Activated CD4-positive, alpha-beta T cell treated with anti-CD3 and anti-CD28 coated beads for 36 hours (primary cell): Measurements from ENCODE around the gene ITGA3. TPM values are rescaled to one million over a fixed set of nuclear protein-coding genes. Genes with fewer than 3 reads are reported as not detected.
"Not testable (repeated sequence)": the region's sequence is repeated elsewhere in the genome, so short reads cannot be mapped to it uniquely, and the experiment has no call there.

ENCODE experiments used
- ATAC-seq: fragments of 200-7000 bp; cut with Tn5 transposase; one replicate; pipeline ENCODE4 v1.10.0; 2021; ENCODE audit warnings: mild to moderate bottlenecking, moderate library complexity
- CTCF ChIA-PET: fragments of 350-600 bp; sonication (Branson Sonifier 250); formaldehyde crosslinking; loops from one replicate; lab custom pipeline; 2021; ENCODE audit warnings: antibody characterized with exemption; lab: Charles Lee
- POLR2A ChIA-PET: fragments of 350-600 bp; sonication (Branson Sonifier 250); formaldehyde crosslinking; loops from one replicate; lab custom pipeline; 2021; ENCODE audit warnings: antibody characterized with exemption, inconsistent platforms; lab: Charles Lee
- DNase-seq: peaks from one replicate; pipeline ENCODE4 v3.0.0-alpha.2; 2020
- H3K27ac Mint-ChIP-seq: one replicate; pipeline ENCODE4 v1.8.0; 2021; ENCODE audit warnings: mixed read lengths
- H3K27me3 Mint-ChIP-seq: one replicate; pipeline ENCODE4 v1.8.0; 2021; ENCODE audit warnings: mixed read lengths
- H3K36me3 Mint-ChIP-seq: one replicate; pipeline ENCODE4 v1.8.0; 2021; ENCODE audit warnings: low read depth, mixed read lengths
- H3K4me1 Mint-ChIP-seq: one replicate; pipeline ENCODE4 v1.8.0; 2021; ENCODE audit warnings: mixed read lengths
- H3K4me3 Mint-ChIP-seq: one replicate; pipeline ENCODE4 v1.8.0; 2021; ENCODE audit warnings: mild to moderate bottlenecking, moderate library complexity, mixed read lengths
- H3K9me3 Mint-ChIP-seq: one replicate; pipeline ENCODE4 v1.8.0; 2021; ENCODE audit warnings: low read depth, mixed read lengths
- intact Hi-C, 2 experiments: fragments of 100-400 bp; cut with DNase I in 1 of 2; cut with micrococcal nuclease in 1 of 2; formaldehyde crosslinking; loops; one replicate each; pipeline versions ENCODE4 v1.14.2 to v1.15.1; 2022 to 2024; cut with DNase I, micrococcal nuclease
- total RNA-seq, 2 experiments: library from RNA; stranded (reverse); gene quantifications; one replicate each; pipeline ENCODE4 v1.2.3, GENCODE V29; 2021

Gene ITGA3
- total RNA-seq, 2 experiments from 2014 or later: 6.8 to 7.8 TPM

DNA sequence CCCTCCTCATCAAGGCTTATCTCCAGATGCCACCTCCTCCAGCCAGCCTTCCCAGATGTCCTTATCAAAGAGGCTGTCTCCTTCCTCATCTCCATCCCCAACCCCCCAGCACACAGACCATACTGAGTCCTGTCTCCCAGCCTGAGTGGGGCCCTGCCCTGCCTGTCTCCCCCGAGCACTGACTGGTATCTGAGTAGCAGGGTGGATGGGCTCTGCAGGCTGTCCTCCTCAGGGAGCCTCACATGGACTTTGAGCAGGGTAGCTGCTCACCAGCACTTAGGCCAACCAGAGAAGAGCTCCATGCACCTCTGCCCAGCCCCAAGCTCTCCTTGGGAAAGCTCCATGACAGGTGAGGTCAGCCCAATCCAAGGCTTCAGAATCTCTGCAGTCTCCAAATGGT is 20.0 kb upstream of the ITGA3 start:
- Mint-ChIP-seq H3K4me1 (no peaks in the 10 kb centered on the region), H3K27ac (no peak overlapping the region), H3K27me3 (peaks cover 3% of the 10 kb centered on the region), H3K4me3 (no peak overlapping the region), H3K36me3 (no peaks in the 10 kb centered on the region), H3K9me3 (no peaks in the 10 kb centered on the region)
- intact Hi-C loops: no loop called here
- no peak for DNase-seq
- CTCF ChIA-PET: interaction anchor here (1.0 to 1.8 kb wide), 3 partner anchors 39 to 58 kb away, joined by 3 to 5 read pairs (median 5); no protein-coding TSS in a partner anchor
- POLR2A ChIA-PET: no interaction called here
- ATAC-seq: no peak

DNA sequence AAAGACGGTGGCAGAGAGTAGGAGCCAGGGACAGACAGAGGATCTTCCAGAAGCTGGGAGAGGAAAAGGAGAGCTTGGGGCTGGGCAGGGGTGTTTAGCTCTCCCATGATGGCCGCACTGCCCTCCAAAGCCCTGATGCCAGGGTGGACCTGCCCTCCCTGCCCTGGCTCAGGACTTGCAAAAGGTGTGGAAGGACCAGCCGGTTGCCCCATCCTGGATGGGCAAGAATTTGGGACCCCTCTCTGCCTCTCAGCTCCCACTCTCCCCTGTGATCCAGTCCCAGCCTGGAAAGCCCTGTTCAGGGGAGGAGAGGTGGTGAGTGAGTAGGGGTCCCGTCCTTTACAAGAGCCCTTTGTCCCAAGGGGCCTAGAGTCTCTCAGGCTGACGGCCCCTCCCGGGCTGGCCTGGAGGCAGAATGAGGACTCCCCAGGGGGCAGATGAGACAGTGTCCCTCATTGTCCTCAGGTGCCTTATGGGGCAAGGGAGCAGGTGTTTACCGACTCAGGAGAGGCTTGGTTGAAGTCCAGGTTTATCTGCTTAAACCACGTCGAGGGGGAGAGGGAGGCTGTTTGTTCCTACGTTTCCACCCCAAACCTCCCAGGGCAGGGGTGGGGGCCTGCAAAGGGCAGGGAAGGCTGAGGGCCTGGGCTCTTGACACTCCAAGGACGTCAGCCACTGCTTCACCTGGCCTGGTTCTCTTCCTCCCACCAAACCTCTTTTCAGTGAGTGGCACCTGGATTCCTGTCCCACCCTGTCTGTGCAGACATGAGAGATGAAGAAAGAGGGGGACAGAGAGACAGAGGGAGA is 19.3 kb upstream of the ITGA3 start:
- Mint-ChIP-seq H3K27me3 (peaks cover 1% of the 10 kb centered on the region), H3K27ac (no peak overlapping the region), H3K9me3 (no peaks in the 10 kb centered on the region), H3K4me3 (no peak overlapping the region), H3K4me1 (no peaks in the 10 kb centered on the region), H3K36me3 (no peaks in the 10 kb centered on the region)
- no peak for DNase-seq
- POLR2A ChIA-PET: no interaction called here
- CTCF ChIA-PET: interaction anchor here (1.5 to 1.8 kb wide), 2 partner anchors 40 to 51 kb away, joined by 5 read pairs; no protein-coding TSS in a partner anchor
- ATAC-seq: no peak
- intact Hi-C loops: no loop called here

DNA sequence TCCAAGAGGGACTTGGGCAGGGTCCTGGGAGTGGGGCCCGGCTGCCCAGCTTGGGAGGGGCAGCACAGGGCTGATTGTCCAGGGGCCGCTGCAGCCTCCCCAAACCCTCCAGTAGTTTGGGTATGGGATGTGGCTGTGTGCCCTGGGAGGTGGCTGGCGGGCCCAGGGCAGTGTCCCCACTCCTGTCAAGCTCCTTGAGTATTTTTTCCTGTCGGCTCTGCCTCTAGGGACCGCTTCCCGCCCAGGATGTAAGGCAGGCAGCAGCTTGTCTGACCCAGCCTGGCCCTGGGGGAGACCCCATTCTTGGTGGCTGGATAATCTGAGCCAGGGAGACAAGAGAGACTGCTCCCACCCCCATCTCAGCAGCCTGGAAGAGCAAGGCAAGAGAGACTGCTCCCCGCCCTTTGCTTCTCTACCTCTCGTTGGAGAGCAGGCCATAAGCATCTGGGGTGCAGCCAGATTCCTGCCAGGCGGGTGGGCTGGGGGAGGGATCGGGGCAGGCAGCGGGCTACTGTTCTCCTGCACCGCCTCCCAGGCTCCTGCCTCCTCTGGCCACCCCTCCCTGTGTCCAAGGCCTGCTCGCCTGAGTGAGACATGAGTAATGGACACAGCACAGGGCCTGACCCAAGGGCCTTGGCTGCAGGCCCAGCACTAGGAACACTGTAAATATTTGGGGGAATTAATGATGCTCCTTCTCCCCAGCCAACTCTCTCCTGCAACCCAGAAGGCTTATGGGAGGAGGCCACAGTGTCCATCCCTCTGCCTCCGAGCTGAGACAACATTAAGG is 18.4 kb upstream of the ITGA3 start:
- intact Hi-C loops: no loop called here
- DNase-seq: no peak
- Mint-ChIP-seq H3K4me1 (no peaks in the 10 kb centered on the region), H3K9me3 (no peaks in the 10 kb centered on the region), H3K4me3 (no peak overlapping the region), H3K36me3 (no peaks in the 10 kb centered on the region), H3K27ac (no peak overlapping the region), H3K27me3 (no peaks in the 10 kb centered on the region)
- ATAC-seq: no peak
- CTCF ChIA-PET: interaction anchor here (1.0 kb wide), 1 partner anchor 10 kb away, joined by 3 read pairs; no protein-coding TSS in a partner anchor
- POLR2A ChIA-PET: no interaction called here

DNA sequence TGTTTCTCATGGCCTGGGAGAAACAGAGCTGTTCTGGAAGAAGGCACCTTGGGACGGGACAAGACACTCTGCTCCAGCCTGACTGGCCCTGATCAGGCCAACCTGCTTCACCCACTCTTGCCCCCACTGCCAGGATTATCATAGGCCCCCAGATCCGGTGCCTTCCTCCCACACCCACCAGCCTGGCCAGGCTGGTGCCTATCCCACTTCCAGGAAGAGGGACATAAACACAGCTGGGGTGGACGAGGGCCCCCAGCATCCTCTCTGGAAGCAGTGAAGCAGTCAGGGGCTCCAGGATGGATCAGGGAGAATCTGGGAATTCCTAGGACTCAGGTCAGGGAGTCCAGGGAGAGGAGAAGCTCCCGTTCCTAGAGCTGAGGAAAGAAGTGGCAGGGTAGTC is 16.9 kb upstream of the ITGA3 start:
- Mint-ChIP-seq H3K36me3 (no peaks in the 10 kb centered on the region), H3K9me3 (no peaks in the 10 kb centered on the region), H3K27me3 (no peaks in the 10 kb centered on the region), H3K4me3 (no peak overlapping the region), H3K27ac (no peak overlapping the region), H3K4me1 (no peaks in the 10 kb centered on the region)
- intact Hi-C loops: no loop called here
- ChIA-PET CTCF (interaction anchor here (0.8 kb wide), 1 partner anchor 79 kb away, joined by 3 read pairs; no protein-coding TSS in a partner anchor), POLR2A (no interaction called here)
- no peak for DNase-seq
- no peak for ATAC-seq

DNA sequence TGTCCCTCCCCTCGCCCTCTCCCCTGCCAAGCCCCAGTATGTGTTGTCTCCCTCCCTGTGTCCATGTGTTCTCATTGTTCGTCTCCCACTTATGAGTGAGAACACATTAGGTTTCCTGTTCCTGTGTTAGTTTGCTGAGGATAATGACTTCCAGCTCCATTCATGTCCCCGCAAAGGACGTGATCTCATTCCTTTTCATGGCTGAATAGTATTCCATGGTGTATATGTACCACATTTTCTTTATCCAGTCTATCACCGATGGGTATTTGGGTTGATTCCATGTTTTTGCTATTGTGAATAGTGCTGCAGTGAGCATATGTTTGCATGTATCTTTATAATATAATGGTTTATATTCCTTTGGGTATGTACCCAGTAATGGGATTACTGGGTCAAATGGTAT is 15.4 kb upstream of the ITGA3 start:
- ATAC-seq, H3K27me3 Mint-ChIP-seq, H3K4me3 Mint-ChIP-seq, H3K4me1 Mint-ChIP-seq, DNase-seq, intact Hi-C loops, H3K36me3 Mint-ChIP-seq, POLR2A ChIA-PET, H3K9me3 Mint-ChIP-seq, H3K27ac Mint-ChIP-seq: not testable (repeated sequence)
- CTCF ChIA-PET: interaction anchor here (0.6 to 1.5 kb wide), 4 partner anchors 12 to 233 kb away, joined by 3 to 4 read pairs (median 3); no protein-coding TSS in a partner anchor

DNA sequence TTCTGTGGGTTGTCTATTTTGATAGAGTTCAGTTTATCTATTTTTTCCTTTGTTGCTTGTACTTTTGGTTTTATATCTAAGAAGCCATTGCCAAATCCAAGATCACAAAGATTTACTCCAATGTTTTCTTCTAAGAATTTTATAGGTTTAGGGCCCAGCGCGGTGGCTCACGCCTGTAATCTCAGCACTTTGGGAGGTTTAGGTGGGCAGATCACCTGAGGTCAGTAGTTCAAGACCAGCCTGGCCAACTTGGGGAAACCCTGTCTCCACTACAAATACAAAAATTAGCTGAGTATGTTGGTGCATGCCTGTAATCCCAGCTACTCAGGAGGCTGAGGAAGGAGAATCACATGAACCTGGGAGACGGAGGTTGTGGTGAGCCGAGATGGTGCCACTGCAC is 13.7 kb upstream of the ITGA3 start:
- Mint-ChIP-seq H3K4me3 (no peak overlapping the region), H3K4me1 (peaks cover under 1% of the 10 kb centered on the region), H3K27ac (no peak overlapping the region), H3K27me3 (no peaks in the 10 kb centered on the region), H3K9me3 (no peaks in the 10 kb centered on the region), H3K36me3 (no peaks in the 10 kb centered on the region)
- ATAC-seq (no peak), DNase-seq (no peak)
- intact Hi-C loops: no loop called here
- POLR2A ChIA-PET: no interaction called here
- CTCF ChIA-PET: no interaction called here

DNA sequence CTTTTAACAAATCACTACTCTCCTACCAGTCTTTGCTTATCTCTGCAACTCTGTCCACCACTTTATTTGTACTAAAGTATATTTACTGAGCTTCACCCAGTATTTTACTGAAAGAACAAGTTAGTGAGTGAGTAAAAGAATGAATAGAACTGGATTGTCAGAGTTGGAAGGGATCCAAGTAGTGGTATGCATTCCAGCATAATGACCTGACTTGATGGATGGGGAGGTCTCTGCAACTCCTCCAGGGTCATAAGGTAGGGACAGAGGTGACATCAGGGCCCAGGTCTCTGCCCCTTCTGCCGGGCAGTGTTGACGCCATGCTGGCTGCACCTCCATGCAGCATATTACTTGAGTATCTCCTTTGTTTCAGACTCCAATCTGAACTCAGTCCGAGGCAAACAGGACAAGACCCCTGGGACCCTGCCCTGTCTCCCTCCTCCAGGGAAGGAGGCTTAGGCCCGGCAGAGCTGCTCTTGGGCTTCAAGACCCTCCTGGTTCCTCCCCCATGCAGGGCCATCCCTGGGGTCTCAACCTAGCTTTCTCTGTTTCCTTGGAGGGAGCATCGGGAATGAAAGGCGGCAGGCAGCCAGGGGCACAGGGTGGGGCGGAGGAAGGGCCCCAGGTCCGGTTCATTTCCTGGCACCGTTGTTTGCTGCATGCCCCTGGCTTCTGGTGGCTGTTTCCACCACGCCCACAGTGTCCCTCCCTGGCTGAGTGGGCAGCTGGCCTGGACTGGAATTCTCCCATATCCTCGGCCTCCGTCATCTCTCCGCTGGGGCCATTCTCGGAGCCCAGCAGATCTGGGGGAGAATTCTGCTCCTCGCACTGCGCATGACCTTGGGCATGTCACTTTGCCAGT is 12.4 kb upstream of the ITGA3 start:
- no peaks in the 10 kb centered on the region for H3K27me3 Mint-ChIP-seq
- no peak overlapping the region for H3K4me3 Mint-ChIP-seq
- ATAC-seq (no peak), DNase-seq (no peak)
- intact Hi-C loops: no loop called here
- no peak overlapping the region for H3K27ac Mint-ChIP-seq
- peaks cover 9% of the 10 kb centered on the region for H3K4me1 Mint-ChIP-seq
- ChIA-PET CTCF (no interaction called here), POLR2A (no interaction called here)
- H3K36me3 Mint-ChIP-seq: no peaks in the 10 kb centered on the region
- H3K9me3 Mint-ChIP-seq: no peaks in the 10 kb centered on the region

DNA sequence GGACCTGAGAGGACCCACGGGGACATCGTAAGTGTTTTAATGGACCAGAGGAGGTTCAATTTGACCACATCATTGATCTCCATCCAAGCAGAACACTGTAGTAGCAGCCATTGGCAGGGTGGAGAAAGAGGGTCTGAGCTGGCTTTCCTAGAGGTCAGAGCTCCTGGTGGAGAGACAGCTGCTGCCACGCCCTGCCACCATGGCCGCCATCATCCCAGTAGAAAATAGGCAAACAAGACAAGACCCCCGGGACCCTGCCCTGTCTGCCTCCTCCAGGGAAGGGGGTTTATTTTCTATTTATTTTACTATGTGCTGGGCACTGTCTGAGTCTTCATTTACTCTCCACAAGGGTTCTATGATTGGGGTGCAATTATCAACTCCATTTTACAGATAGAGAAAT is 11.4 kb upstream of the ITGA3 start:
- ChIA-PET CTCF (interaction anchor here (1.0 to 1.2 kb wide), 2 partner anchors 11 to 35 kb away, joined by 4 to 5 read pairs; no protein-coding TSS in a partner anchor), POLR2A (no interaction called here)
- DNase-seq (no peak), ATAC-seq (no peak)
- Mint-ChIP-seq H3K27me3 (no peaks in the 10 kb centered on the region), H3K9me3 (no peaks in the 10 kb centered on the region), H3K36me3 (no peaks in the 10 kb centered on the region), H3K4me3 (no peak overlapping the region), H3K4me1 (peaks cover 9% of the 10 kb centered on the region), H3K27ac (no peak overlapping the region)
- intact Hi-C loops: no loop called here

DNA sequence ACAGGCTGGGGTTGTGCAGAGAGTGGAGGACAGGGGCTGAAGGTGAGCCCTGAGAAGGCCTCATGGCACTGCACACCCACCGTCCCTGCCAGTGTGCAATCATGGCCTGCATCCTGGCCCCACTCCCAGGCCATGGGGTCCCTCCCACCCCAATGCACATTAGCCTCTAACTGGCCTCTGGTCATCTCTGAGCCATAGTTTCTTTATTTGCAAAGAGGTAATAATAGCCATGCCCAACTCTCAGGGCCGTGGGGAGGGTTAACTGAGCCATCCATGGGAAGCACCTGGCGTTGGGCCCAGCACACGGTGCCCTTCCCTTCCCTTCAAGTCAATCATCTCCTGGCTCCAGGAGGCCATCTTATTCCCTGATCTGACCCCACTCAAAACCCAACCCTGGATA is 10.8 kb upstream of the ITGA3 start:
- ChIA-PET CTCF (interaction anchor here (1.0 to 1.6 kb wide), 3 partner anchors 10 to 49 kb away, joined by 4 to 5 read pairs (median 5); no protein-coding TSS in a partner anchor), POLR2A (no interaction called here)
- no peaks in the 10 kb centered on the region for H3K36me3 Mint-ChIP-seq
- no peaks in the 10 kb centered on the region for H3K27me3 Mint-ChIP-seq
- peaks cover 9% of the 10 kb centered on the region for H3K4me1 Mint-ChIP-seq
- H3K27ac Mint-ChIP-seq: no peak overlapping the region
- no peak for ATAC-seq
- no peak overlapping the region for H3K4me3 Mint-ChIP-seq
- DNase-seq: no peak
- intact Hi-C loops: no loop called here
- no peaks in the 10 kb centered on the region for H3K9me3 Mint-ChIP-seq

DNA sequence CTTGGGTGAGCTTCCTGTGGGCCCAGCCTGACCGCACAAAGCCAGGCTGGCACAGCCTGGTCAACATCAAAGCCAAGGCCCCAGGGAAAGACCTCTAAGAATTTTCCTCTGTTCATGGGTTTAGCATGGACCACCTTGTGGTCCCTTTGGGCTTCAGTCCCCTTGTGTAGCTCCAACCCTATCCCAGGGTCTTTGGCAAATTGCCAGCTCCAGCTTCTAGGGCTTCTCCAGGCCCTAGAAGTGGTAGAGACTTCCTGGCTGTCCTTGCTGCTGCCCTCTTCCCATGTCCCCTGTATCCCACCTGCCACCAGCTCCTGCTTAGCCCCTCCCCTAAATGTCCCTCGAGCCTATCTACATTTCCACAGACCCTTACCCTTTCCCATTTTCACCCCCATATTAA is 9.7 kb upstream of the ITGA3 start:
- intact Hi-C loops: no loop called here
- H3K27me3 Mint-ChIP-seq: no peaks in the 10 kb centered on the region

DNA sequence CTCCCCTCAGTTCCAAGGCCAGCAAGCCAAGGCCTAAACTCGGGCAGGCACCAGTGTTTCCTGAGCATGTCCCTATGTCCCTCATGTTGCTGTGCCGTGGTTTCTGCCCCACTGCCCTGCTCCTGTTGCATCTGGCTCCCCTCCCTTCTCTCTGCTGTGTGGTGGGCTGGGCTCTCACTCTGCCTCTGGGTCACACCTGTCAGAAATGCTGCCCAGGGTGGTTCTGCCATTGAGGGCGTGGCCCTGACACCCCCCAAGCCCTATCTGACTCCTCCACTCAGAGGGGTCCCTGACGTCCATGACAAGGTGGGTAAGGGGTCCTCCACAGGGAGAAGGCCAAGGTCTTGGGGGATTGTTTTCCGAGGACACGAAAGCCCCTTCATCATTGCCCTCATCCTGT is 9.2 kb upstream of the ITGA3 start:
- CTCF ChIA-PET: interaction anchor here (1.6 kb wide), 1 partner anchor 48 kb away, joined by 5 read pairs; no protein-coding TSS in a partner anchor
- ATAC-seq (no peak), DNase-seq (no peak)
- POLR2A ChIA-PET: interaction anchor here (0.7 kb wide), 1 partner anchor 443 kb away, joined by 3 read pairs; no protein-coding TSS in a partner anchor
- intact Hi-C loops: no loop called here
- H3K9me3 Mint-ChIP-seq: no peaks in the 10 kb centered on the region
- no peaks in the 10 kb centered on the region for H3K27me3 Mint-ChIP-seq
- peaks cover 23% of the 10 kb centered on the region for H3K4me1 Mint-ChIP-seq
- no peak overlapping the region for H3K27ac Mint-ChIP-seq
- H3K36me3 Mint-ChIP-seq: no peaks in the 10 kb centered on the region
- no peak overlapping the region for H3K4me3 Mint-ChIP-seq

More for the DNA sequence above, 9.7 kb upstream of the ITGA3 start:
- no peak overlapping the region for H3K4me3 Mint-ChIP-seq
- no peak overlapping the region for H3K27ac Mint-ChIP-seq
- DNase-seq (no peak), ATAC-seq (no peak)
- H3K9me3 Mint-ChIP-seq: no peaks in the 10 kb centered on the region
- H3K36me3 Mint-ChIP-seq: no peaks in the 10 kb centered on the region
- H3K4me1 Mint-ChIP-seq: peaks cover 19% of the 10 kb centered on the region
- ChIA-PET POLR2A (interaction anchor here (0.7 kb wide), 1 partner anchor 443 kb away, joined by 3 read pairs; no protein-coding TSS in a partner anchor), CTCF (interaction anchor here (1.6 kb wide), 1 partner anchor 48 kb away, joined by 5 read pairs; no protein-coding TSS in a partner anchor)
